Hepatocyte (in vitro differentiated cells): ENCODE data around the gene PPP3R2. TPM values are rescaled to one million over a fixed set of nuclear protein-coding genes. Genes with fewer than 3 reads are reported as not detected.

Source experiments
- DNase-seq: peaks from one replicate; pipeline ENCODE4 v3.0.0-alpha.2; 2016; ENCODE audit warnings: low spot score
- H2AFZ ChIP-seq: fragments of 200-600 bp; sonication (generic); 2 replicates; pipeline ENCODE4 v1.6.0; 2016; ENCODE audit warnings: antibody characterized with exemption, mild to moderate bottlenecking
- H3K27ac ChIP-seq: fragments of 200-600 bp; sonication (generic); 2 replicates; pipeline ENCODE4 v1.5.1; 2016; ENCODE audit warnings: mild to moderate bottlenecking
- H3K27me3 ChIP-seq: fragments of 200-600 bp; sonication (generic); 2 replicates; pipeline ENCODE4 v1.6.1; 2016
- H3K36me3 ChIP-seq: fragments of 200-600 bp; sonication (generic); replicated peaks from 2 replicates; pipeline ENCODE4 v1.5.1; 2016; ENCODE audit warnings: low read depth; ENCODE audit not compliant: insufficient read depth
- H3K4me1 ChIP-seq: fragments of 200-600 bp; sonication (generic); 2 replicates; pipeline ENCODE4 v1.5.1; 2016; ENCODE audit warnings: mild to moderate bottlenecking, moderate library complexity; ENCODE audit not compliant: insufficient read depth
- H3K4me2 ChIP-seq: fragments of 200-600 bp; sonication (generic); 2 replicates; pipeline ENCODE4 v1.6.0; 2016
- H3K4me3 ChIP-seq: fragments of 200-600 bp; sonication (generic); 2 replicates; pipeline ENCODE4 v1.5.1; 2016; ENCODE audit warnings: mild to moderate bottlenecking
- H3K79me2 ChIP-seq: fragments of 200-600 bp; sonication (generic); 2 replicates; pipeline ENCODE4 v1.6.0; 2017; ENCODE audit warnings: mild to moderate bottlenecking
- H3K9me2 ChIP-seq: fragments of 200-600 bp; sonication (generic); replicated peaks from 2 replicates; pipeline ENCODE4 v1.6.0; 2017; ENCODE audit warnings: mild to moderate bottlenecking; ENCODE audit not compliant: insufficient read depth
- H3K9me3 ChIP-seq: fragments of 200-600 bp; sonication (generic); 2 replicates; pipeline ENCODE4 v1.5.1; 2016; ENCODE audit warnings: low read depth, mild to moderate bottlenecking
- H4K20me1 ChIP-seq: fragments of 200-600 bp; sonication (generic); 2 replicates; pipeline ENCODE4 v1.6.0; 2016; ENCODE audit warnings: mild to moderate bottlenecking; ENCODE audit not compliant: insufficient read depth, poor library complexity, severe bottlenecking
- CTCF ChIP-seq: fragments of 200-600 bp; sonication (generic); IDR thresholded peaks from 2 replicates; pipeline ENCODE4 v1.5.1; 2016; ENCODE audit warnings: antibody characterized with exemption, mild to moderate bottlenecking; ENCODE audit not compliant: poor library complexity
- EZH2 ChIP-seq: fragments of 200-600 bp; sonication (generic); IDR thresholded peaks from 2 replicates; pipeline ENCODE4 v1.6.1; 2016; ENCODE audit warnings: antibody characterized with exemption, mild to moderate bottlenecking, borderline replicate concordance
- EZH2phosphoT487 ChIP-seq: fragments of 200-600 bp; sonication (generic); IDR thresholded peaks from one replicate; pipeline ENCODE4 v1.6.1; 2018; ENCODE audit warnings: antibody characterized with exemption, mild to moderate bottlenecking, low read depth, moderate library complexity; ENCODE audit not compliant: unreplicated experiment, severe bottlenecking
- WGBS: methylation state at CpG from one replicate; pipeline ENCODE4 v1.1.6; 2016; ENCODE audit warnings: low lambda C conversion rate; ENCODE audit errors: missing lambda C conversion rate; 5-methylcytosine and 5-hydroxymethylcytosine counted together
- polyA plus RNA-seq: library from polyadenylated mRNA; unstranded; fragments of >200 nt; fragmentation: Nextera tagmentation; extraction: Ambion mirVana; gene quantifications from 2 replicates; pipeline ENCODE4 v1.2.1, GENCODE V29; 2016
- total RNA-seq: library from RNA; depleted of rRNA; stranded (reverse); fragments of >200 nt; gene quantifications from 2 replicates; pipeline ENCODE4 v1.2.3, GENCODE V29; 2014

The PPP3R2 gene
- total and polyA plus RNA-seq, 2 experiments from 2014 or later: not detected

- no peaks in the 10 kb centered on the region for H3K36me3 ChIP-seq
- H3K27ac ChIP-seq: no peak overlapping the region
- H3K4me3 ChIP-seq: no peak overlapping the region
- no peaks in the 10 kb centered on the region for H3K79me2 ChIP-seq
- DNase-seq: no peak
- H2AFZ ChIP-seq: no peak overlapping the region
- no peaks in the 10 kb centered on the region for H4K20me1 ChIP-seq
- H3K9me2 ChIP-seq: no peaks in the 10 kb centered on the region
- H3K27me3 ChIP-seq: no peaks in the 10 kb centered on the region
- 89% methylated on average over 3 of the region's 3 CpGs for WGBS
- TF ChIP-seq EZH2 (no peak), EZH2phosphoT487 (no peak), CTCF (no peak)
- H3K4me2 ChIP-seq: no peak overlapping the region
- H3K4me1 ChIP-seq: no peaks in the 10 kb centered on the region
- H3K9me3 ChIP-seq: no peaks in the 10 kb centered on the region
Observed at GRCh38 chr9:101636247-101636646, 41.5 kb upstream of the PPP3R2 start.

GRCh38 chr9:101635473-101635872 is 40.7 kb upstream of the PPP3R2 start:
- no peaks in the 10 kb centered on the region for H3K36me3 ChIP-seq
- no peak overlapping the region for H2AFZ ChIP-seq
- H4K20me1 ChIP-seq: no peaks in the 10 kb centered on the region
- WGBS: 100% methylated on average over 1 of the region's 1 CpG
- no peak for DNase-seq
- TF ChIP-seq EZH2phosphoT487 (no peak), CTCF (no peak), EZH2 (no peak)
- H3K9me3 ChIP-seq: no peaks in the 10 kb centered on the region
- no peak overlapping the region for H3K4me3 ChIP-seq
- H3K4me2 ChIP-seq: no peak overlapping the region
- H3K4me1 ChIP-seq: no peaks in the 10 kb centered on the region
- H3K79me2 ChIP-seq: no peaks in the 10 kb centered on the region
- H3K27ac ChIP-seq: no peak overlapping the region
- H3K9me2 ChIP-seq: no peaks in the 10 kb centered on the region
- H3K27me3 ChIP-seq: no peaks in the 10 kb centered on the region

DNA sequence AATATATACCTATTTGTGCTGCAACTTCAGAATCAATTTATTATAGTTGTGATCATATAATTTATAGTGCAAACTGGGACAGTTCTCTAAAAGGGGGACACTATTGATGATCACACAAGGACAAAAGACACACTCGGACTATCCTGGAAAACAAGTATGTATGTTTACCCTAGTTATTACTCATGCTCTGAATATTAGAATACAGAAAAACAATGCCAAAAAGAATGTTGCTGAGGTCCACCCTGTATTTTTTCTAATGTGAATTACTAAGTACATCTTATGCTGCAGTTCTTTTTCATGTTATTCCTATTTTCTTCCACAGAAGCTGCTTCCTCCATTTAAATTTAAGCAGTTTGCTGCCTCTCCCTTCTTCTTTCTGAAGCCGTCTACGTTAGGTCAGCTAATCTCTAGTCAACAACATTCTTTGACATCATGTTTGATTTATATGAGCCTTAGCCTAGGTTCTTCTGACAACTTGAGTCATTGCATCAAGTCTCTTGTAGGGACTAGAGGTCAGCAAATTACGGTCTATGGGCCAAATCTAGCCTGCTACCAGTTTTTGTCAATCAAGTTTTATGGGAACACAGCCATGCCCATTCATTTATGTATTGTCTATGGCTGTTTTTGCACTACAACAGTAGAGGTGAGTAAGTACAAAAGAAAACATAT is 40.1 kb upstream of the PPP3R2 start:
- WGBS: 56% methylated on average over 4 of the region's 4 CpGs
- no peaks in the 10 kb centered on the region for H3K27me3 ChIP-seq
- H3K9me2 ChIP-seq: no peaks in the 10 kb centered on the region
- H3K4me3 ChIP-seq: no peak overlapping the region
- no peaks in the 10 kb centered on the region for H4K20me1 ChIP-seq
- H3K4me2 ChIP-seq: no peak overlapping the region
- H3K4me1 ChIP-seq: no peaks in the 10 kb centered on the region
- H3K27ac ChIP-seq: no peak overlapping the region
- H3K36me3 ChIP-seq: no peaks in the 10 kb centered on the region
- H3K79me2 ChIP-seq: no peaks in the 10 kb centered on the region
- DNase-seq: no peak
- no peak overlapping the region for H2AFZ ChIP-seq
- H3K9me3 ChIP-seq: no peaks in the 10 kb centered on the region
- TF ChIP-seq EZH2 (no peak), EZH2phosphoT487 (no peak), CTCF (no peak)

DNA sequence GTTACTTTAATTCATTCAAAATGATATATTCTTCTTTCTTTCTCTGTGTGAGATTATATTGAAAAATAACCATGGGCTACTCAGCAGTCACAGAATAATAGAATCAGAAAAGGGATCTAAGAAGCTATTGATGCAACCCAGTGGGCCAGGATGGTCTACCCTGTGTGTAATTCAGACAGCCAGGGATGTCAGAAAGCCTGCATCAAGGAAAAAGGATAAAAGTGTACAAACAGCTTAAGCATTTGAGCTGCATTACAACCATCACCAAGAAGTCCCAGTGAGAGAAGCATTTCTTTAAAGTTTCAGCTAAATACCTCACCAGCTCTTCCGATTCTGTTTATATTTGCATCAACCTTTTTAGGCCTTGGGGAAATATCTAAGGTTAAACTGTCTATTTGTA is 37.8 kb upstream of the PPP3R2 start:
- Histone ChIP-seq H3K4me1 (no peaks in the 10 kb centered on the region), H2AFZ (no peak overlapping the region), H3K9me2 (no peaks in the 10 kb centered on the region), H3K27ac (no peak overlapping the region), H3K4me2 (no peak overlapping the region), H3K27me3 (no peaks in the 10 kb centered on the region), H3K79me2 (no peaks in the 10 kb centered on the region), H3K9me3 (no peaks in the 10 kb centered on the region), H3K36me3 (no peaks in the 10 kb centered on the region), H3K4me3 (no peak overlapping the region), H4K20me1 (no peaks in the 10 kb centered on the region)
- no peak for DNase-seq
- TF ChIP-seq EZH2phosphoT487 (no peak), CTCF (no peak), EZH2 (no peak)
- WGBS: 85% methylated on average over 1 of the region's 1 CpG
